IMR-90 (cell line): Measurements from ENCODE around the gene DSCAML1. TPM values are rescaled to one million over a fixed set of nuclear protein-coding genes. Genes with fewer than 3 reads are reported as not detected.

ENCODE experiments used
- ATAC-seq: fragments of 200-7000 bp; cut with Tn5 transposase; 2 replicates; pipeline ENCODE4 v1.9.1; 2020; ENCODE audit warnings: low read depth, mild to moderate bottlenecking, moderate library complexity
- BruUV-seq: library from RNA; stranded (reverse); fragments of 400-500 nt; replicated peaks from 2 replicates; lab custom pipeline; 2021; lab: Mats Ljungman, UMichigan
- CTCF ChIA-PET: fragments of 300-600 bp; formaldehyde crosslinking; extraction: SDS; loops from one replicate; lab custom pipeline; 2021; ENCODE audit warnings: antibody characterized with exemption; lab: Yijun Ruan, JAX
- POLR2A ChIA-PET: fragments of 300-600 bp; sonication (Branson Sonifier 250); formaldehyde crosslinking; loops from one replicate; lab custom pipeline; 2022; ENCODE audit warnings: antibody characterized with exemption; ENCODE audit not compliant: unreplicated experiment; lab: Charles Lee
- DNase-seq: peaks from one replicate; pipeline ENCODE4 v3.0.0; 2013
- H2AFZ ChIP-seq: replicated peaks from 2 replicates; pipeline ENCODE3; 2013; ENCODE audit warnings: low read length, mild to moderate bottlenecking; ENCODE audit not compliant: poor library complexity
- H2AK5ac ChIP-seq: 2 replicates; pipeline ENCODE4 v1.6.1; 2013; ENCODE audit warnings: low read depth, low read length, inconsistent platforms
- H2AK9ac ChIP-seq: replicated peaks from 2 replicates; pipeline ENCODE3; 2013; ENCODE audit warnings: mild to moderate bottlenecking, low read depth, low read length, moderate library complexity; ENCODE audit not compliant: poor library complexity
- H2BK120ac ChIP-seq: 2 replicates; pipeline ENCODE4 v1.6.1; 2013; ENCODE audit warnings: low read depth, low read length, inconsistent platforms
- H2BK15ac ChIP-seq: 3 replicates; pipeline ENCODE4 v1.6.1; 2013; ENCODE audit warnings: low read depth, low read length, inconsistent platforms
- H2BK20ac ChIP-seq: 2 replicates; pipeline ENCODE4 v1.6.1; 2013; ENCODE audit warnings: low read depth, mild to moderate bottlenecking, inconsistent platforms, low read length, moderate library complexity
- H2BK5ac ChIP-seq: 2 replicates; pipeline ENCODE4 v1.6.1; 2013; ENCODE audit warnings: mild to moderate bottlenecking, low read depth, low read length, inconsistent platforms; ENCODE audit not compliant: poor library complexity, severe bottlenecking
- H3K14ac ChIP-seq: replicated peaks from 2 replicates; pipeline ENCODE4 v1.6.1; 2013; ENCODE audit warnings: low read depth, low read length, inconsistent platforms
- H3K18ac ChIP-seq: 2 replicates; pipeline ENCODE4 v1.6.1; 2013; ENCODE audit warnings: low read depth, low read length, control low read depth
- H3K23ac ChIP-seq: 2 replicates; pipeline ENCODE4 v1.6.1; 2013; ENCODE audit warnings: low read depth, low read length, inconsistent platforms
- H3K27ac ChIP-seq: 2 replicates; pipeline ENCODE4 v1.5.1; 2013; ENCODE audit warnings: mild to moderate bottlenecking, control low read depth, low read length; ENCODE audit not compliant: insufficient read depth
- H3K27me3 ChIP-seq: 2 replicates; pipeline ENCODE4 v1.6.1; 2013; ENCODE audit warnings: low read length; ENCODE audit not compliant: control insufficient read depth, insufficient read depth
- H3K36me3 ChIP-seq: 2 replicates; pipeline ENCODE4 v1.6.1; 2013; ENCODE audit warnings: low read length, mixed read lengths; ENCODE audit not compliant: control insufficient read depth, insufficient read depth
- H3K4ac ChIP-seq: 2 replicates; pipeline ENCODE4 v1.6.1; 2013; ENCODE audit warnings: low read depth, low read length, inconsistent platforms
- H3K4me1 ChIP-seq: 2 replicates; pipeline ENCODE4 v1.6.1; 2013; ENCODE audit warnings: low read length, mixed read lengths; ENCODE audit not compliant: control insufficient read depth, insufficient read depth
- H3K4me2 ChIP-seq: 2 replicates; pipeline ENCODE4 v1.6.1; 2013; ENCODE audit warnings: low read depth, mild to moderate bottlenecking, control low read depth, low read length, moderate library complexity
- H3K4me3 ChIP-seq: 2 replicates; pipeline ENCODE4 v1.5.1; 2013; ENCODE audit warnings: low read depth, mild to moderate bottlenecking, control low read depth, low read length, moderate library complexity; ENCODE audit not compliant: insufficient read depth
- H3K56ac ChIP-seq: 2 replicates; pipeline ENCODE4 v1.6.1; 2013; ENCODE audit warnings: low read length, inconsistent platforms; ENCODE audit not compliant: insufficient read depth; ENCODE audit errors: extremely low read depth
- H3K79me1 ChIP-seq, 2 experiments: 2 replicates each; pipeline ENCODE4 v1.6.1; 2013; ENCODE audit warnings: low read length in 2 of 2, inconsistent platforms in 1 of 2, low read depth in 1 of 2
- H3K9ac ChIP-seq: 2 replicates; pipeline ENCODE4 v1.6.1; 2013; ENCODE audit warnings: low read depth, low read length, control low read depth
- H3K9me1 ChIP-seq: 2 replicates; pipeline ENCODE4 v1.6.1; 2013; ENCODE audit warnings: low read length, inconsistent platforms; ENCODE audit not compliant: insufficient read depth
- H3K9me3 ChIP-seq: 2 replicates; pipeline ENCODE4 v1.6.1; 2013; ENCODE audit warnings: low read length; ENCODE audit not compliant: control insufficient read depth, insufficient read depth
- H4K20me1 ChIP-seq: 2 replicates; pipeline ENCODE4 v1.6.1; 2013; ENCODE audit warnings: low read length, inconsistent platforms; ENCODE audit not compliant: insufficient read depth
- H4K5ac ChIP-seq: 2 replicates; pipeline ENCODE4 v1.6.1; 2013; ENCODE audit warnings: mild to moderate bottlenecking, low read depth, low read length, control low read depth
- H4K8ac ChIP-seq, 2 experiments: 2 replicates each; pipeline ENCODE4 v1.6.1; 2013; ENCODE audit warnings: low read depth in 2 of 2, low read length in 2 of 2, control low read depth in 1 of 2, inconsistent platforms in 1 of 2
- H4K91ac ChIP-seq: 2 replicates; pipeline ENCODE4 v1.6.1; 2013; ENCODE audit warnings: low read depth, low read length, inconsistent platforms; ENCODE audit not compliant: insufficient read depth
- CTCF ChIP-seq: conservative IDR thresholded peaks from 2 replicates; pipeline ENCODE4 v1.5.1; 2012; ENCODE audit warnings: mild to moderate bottlenecking, low read depth, low read length, improper control_type of control experiment
- FOS ChIP-seq: fragments of 150-350 bp; IDR thresholded peaks from 2 replicates; pipeline ENCODE4 v1.6.1; 2016; ENCODE audit warnings: low read depth, low read length
- MAZ ChIP-seq: IDR thresholded peaks from 2 replicates; pipeline ENCODE4 v1.6.1; 2012; ENCODE audit warnings: low read depth, mild to moderate bottlenecking, low read length, improper control_type of control experiment, moderate library complexity, borderline replicate concordance
- MXI1 ChIP-seq: IDR thresholded peaks from 2 replicates; pipeline ENCODE4 v1.6.1; 2012; ENCODE audit warnings: low read depth, mild to moderate bottlenecking, low read length, moderate library complexity, borderline replicate concordance
- POLR2A ChIP-seq: IDR thresholded peaks from 2 replicates; pipeline ENCODE4 v1.6.1; 2012; ENCODE audit warnings: mild to moderate bottlenecking, low read depth, low read length
- RAD21 ChIP-seq: IDR thresholded peaks from 2 replicates; pipeline ENCODE4 v1.6.1; 2012; ENCODE audit warnings: low read length, improper control_type of control experiment
- RFX5 ChIP-seq: IDR thresholded peaks from 2 replicates; pipeline ENCODE4 v1.8.0; 2012; ENCODE audit warnings: low read depth, mild to moderate bottlenecking, low read length, moderate library complexity
- WGBS, 2 experiments: methylation state at CpG; one replicate each; pipeline versions ENCODE4 v1.1.5 to v1.1.7; 2013; ENCODE audit warnings: missing lambda C conversion rate in 2 of 2; ENCODE audit not compliant: insufficient read length in 1 of 2; ENCODE audit errors: extremely low coverage in 2 of 2; 5-methylcytosine and 5-hydroxymethylcytosine counted together
- dilution Hi-C: fragments of 300-500 bp; cut with HindIII; formaldehyde crosslinking; loops from one replicate; pipeline ENCODE4 v1.14.3; 2018; ENCODE audit warnings: low sequenced_read_pairs; ENCODE audit not compliant: unreplicated experiment
- in situ Hi-C: fragments of 300-500 bp; cut with MboI; formaldehyde crosslinking; loops from 3 replicates; pipeline ENCODE4 v1.14.3; 2019; ENCODE audit warnings: low sequenced_read_pairs, inconsistent platforms, mixed read lengths
- intact Hi-C: fragments of 100-400 bp; cut with micrococcal nuclease; formaldehyde crosslinking; loops from 2 replicates; pipeline ENCODE4 v1.10.0; 2022
- polyA plus RNA-seq, 3 experiments: library from polyadenylated mRNA; depleted of rRNA; stranded (reverse); fragments of >200 nt; gene quantifications; 2 replicates each; pipeline ENCODE4 v1.2.3, GENCODE V29; 2012; ENCODE audit warnings: low replicate concordance in 1 of 3
- total RNA-seq: library from RNA; depleted of rRNA; stranded (reverse); fragments of >200 nt; gene quantifications from 2 replicates; pipeline ENCODE4 v1.2.3, GENCODE V29; 2012

DSCAML1 gene
- total and polyA plus RNA-seq, 2 of the 4 experiments (the other 2 are of a cell fraction): not detected

- whole genome bisulfite sequencing, 2 experiments: 73% methylated on average over 6 of the region's 9 CpGs; no CpG with 5 or more reads in 1 of the 2 experiments
- Histone ChIP-seq H3K9me3 (no peaks in the 10 kb centered on the region), H2BK5ac (no peak overlapping the region), H4K5ac (no peak overlapping the region), H3K4ac (no peak overlapping the region), H3K27me3 (peaks cover 42% of the 10 kb centered on the region), H2AFZ (no peak overlapping the region), H3K4me2 (no peak overlapping the region), H2AK9ac (no peak overlapping the region), H3K27ac (no peak overlapping the region), H3K79me1 (no peaks in the 10 kb centered on the region), H4K20me1 (no peaks in the 10 kb centered on the region), H3K4me1 (no peaks in the 10 kb centered on the region), H3K9me1 (no peaks in the 10 kb centered on the region), H3K18ac (no peak overlapping the region), H3K14ac (no peak overlapping the region), H3K56ac (no peak overlapping the region), H2BK20ac (no peak overlapping the region), H3K9ac (no peak overlapping the region), H4K91ac (no peak overlapping the region), H2BK120ac (no peak overlapping the region), H3K4me3 (no peak overlapping the region), H4K8ac (no peak overlapping the region), H2AK5ac (no peak overlapping the region), H3K23ac (no peak overlapping the region), H2BK15ac (no peak overlapping the region), H3K36me3 (no peaks in the 10 kb centered on the region)
- no TSS peak for BruUV-seq
- ChIA-PET CTCF (no interaction called here), POLR2A (no interaction called here)
- dilution Hi-C loops: no loop called here
- in situ Hi-C loops: no loop called here
- DNase-seq (no peak), ATAC-seq (no peak)
- TF ChIP-seq MAZ (no peak), CTCF (no peak), POLR2A (no peak), RFX5 (no peak), RAD21 (no peak), MXI1 (no peak), FOS (no peak)
- intact Hi-C loops: no loop called here
Measured at GRCh38 chr11:117793583-117793982, 3.4 kb downstream of the DSCAML1 start.
